GM18508 (cell line): Measurements from ENCODE around the gene TIGD1.

Experiments used
- ATAC-seq: cut with Tn5 transposase; IDR thresholded peaks from one replicate; pipeline ENCODE4 v1.9.1; 2021; ENCODE audit warnings: moderate number of reproducible peaks; ENCODE audit not compliant: insufficient read depth, unreplicated experiment

TIGD1 gene

DNA sequence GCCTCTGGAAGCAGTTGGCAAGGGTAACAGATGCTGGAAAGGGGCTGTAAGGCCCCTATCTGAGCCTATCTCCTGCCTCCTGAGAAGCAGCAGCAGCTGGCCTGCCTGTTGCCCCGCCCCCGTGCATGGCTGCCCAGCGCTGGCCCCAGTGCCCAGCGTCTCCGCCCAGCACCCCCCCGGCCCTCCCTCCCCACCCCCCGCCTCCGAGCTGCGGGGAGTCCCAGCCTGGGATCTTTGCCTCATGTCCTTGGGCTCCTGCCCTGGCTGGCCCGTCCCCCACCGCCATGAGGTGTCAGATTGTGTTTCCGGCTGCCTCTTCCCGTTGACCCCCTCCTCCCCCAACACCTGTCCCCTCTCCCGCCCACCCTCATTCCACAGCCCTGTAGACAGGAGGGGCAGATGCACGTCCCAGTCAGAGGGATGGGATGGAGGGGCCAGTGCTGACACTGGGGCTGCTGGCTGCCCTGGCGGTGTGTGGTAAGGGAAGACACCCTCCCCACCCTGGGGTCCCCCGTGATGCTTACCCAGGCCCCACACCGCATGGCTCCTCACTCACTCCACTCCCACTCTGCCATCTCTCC lies 24.5 kb downstream of the TIGD1 start, which contains the start of gene CHRND:
TSS of gene CHRND (plus strand) at position 370 of the 581 bp plus-strand sequence. CDS start at position 426, 56 bp downstream.
- ATAC-seq: no peak

DNA sequence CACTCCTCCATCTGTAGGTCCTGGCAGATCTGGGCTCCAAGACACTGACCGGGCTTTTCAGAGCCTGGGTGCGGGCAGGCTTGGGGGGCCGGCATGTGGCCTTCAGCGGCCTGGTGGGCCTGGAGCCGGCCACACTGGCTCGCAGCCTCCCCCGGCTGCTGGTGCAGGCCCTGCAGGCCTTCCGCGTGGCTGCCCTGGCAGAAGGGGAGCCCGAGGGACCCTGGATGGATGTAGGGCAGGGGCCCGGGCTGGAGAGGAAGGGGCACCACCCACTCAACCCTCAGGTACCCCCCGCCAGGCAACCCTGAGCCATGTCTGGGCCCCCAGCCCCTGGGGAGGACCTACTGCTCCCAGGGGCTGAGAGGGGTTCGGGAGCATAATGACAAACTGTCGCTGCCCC lies 25.2 kb downstream of the TIGD1 start:
- no peak for ATAC-seq

DNA sequence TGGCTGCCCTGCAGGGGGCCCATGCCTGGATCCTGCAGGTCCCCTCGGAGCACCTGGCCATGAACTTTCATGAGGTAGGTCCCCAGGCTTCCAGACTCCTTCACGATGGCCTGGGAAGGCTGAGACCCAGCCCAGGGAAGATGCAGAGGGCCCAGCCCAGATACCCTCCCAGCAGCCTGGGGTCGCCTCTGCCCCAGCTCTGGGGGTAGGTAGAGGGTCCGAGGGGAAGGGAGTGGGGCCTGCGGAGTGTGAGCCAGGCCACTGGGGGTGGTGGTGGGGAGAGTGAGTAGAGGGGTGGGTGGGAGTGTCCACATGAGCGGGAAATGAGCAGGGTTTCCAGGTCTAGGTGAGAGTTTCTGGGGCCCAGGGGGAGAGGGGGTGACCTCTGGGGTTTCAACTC lies 25.6 kb downstream of the TIGD1 start:
- ATAC-seq: no peak

- ATAC-seq: no peak
Measured at GRCh38 chr2:232523682-232524597, 26.4 kb downstream of the TIGD1 start.

DNA sequence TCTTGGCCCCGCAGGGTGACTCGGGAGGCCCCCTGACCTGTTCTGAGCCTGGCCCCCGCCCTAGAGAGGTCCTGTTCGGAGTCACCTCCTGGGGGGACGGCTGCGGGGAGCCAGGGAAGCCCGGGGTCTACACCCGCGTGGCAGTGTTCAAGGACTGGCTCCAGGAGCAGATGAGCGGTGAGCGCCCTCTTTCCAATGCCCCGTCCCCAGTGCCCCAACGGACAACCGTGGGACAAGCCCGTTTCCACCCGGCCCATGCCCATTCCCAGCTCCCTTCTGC lies 27.0 kb downstream of the TIGD1 start:
- ATAC-seq: no peak

- ATAC-seq: no peak
Measured at GRCh38 chr2:232522623-232523401, 27.5 kb downstream of the TIGD1 start.

DNA sequence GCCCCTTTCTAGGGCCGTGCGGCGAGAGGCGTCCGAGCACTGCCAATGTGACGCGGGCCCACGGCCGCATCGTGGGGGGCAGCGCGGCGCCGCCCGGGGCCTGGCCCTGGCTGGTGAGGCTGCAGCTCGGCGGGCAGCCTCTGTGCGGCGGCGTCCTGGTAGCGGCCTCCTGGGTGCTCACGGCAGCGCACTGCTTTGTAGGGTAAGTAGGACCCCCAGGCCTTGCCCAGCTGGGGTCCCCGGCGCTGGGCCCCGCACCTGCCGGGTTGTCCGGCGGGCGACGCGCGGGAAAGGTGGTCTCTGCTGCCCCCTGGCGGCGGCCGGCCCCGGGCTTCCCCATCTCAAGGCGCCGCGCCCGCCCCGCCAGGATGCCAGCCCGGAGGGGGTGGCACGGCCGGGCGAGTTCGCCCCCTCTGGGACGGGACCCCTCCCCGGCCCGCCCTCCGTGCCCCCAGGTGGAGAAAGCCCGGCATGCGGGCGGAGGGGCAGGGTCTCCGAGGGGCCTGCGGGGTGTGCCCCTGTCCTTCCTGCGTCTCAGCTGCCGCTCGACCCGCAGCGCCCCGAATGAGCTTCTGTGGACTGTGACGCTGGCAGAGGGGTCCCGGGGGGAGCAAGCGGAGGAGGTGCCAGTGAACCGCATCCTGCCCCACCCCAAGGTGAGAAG lies 28.3 kb downstream of the TIGD1 start:
- no peak for ATAC-seq

DNA sequence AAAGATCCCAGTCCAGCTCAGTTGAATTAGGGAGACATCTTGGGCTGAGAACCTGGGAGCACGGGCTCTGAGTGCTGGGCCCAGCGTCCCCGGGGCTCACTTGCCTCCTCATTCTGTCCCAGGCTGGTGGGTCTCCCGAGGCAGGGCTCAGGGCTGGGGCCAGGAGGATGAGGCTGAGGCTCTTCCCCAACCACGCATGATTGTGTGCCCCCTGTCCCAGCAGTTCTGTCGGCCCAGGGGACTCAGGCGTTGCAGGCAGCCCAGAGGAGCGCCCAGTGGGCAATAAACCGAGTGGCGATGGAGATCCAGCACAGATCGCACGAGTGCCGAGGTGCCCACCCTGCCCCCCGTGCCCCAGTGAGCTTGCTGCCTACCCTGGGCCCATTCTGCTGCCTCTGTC lies 29.3 kb downstream of the TIGD1 start:
- ATAC-seq: no peak

GRCh38 chr2:232520489-232520888 lies 29.9 kb downstream of the TIGD1 start:
- ATAC-seq: no peak

GRCh38 chr2:232519581-232520438 lies 30.5 kb downstream of the TIGD1 start, which contains the start of gene PRSS56:
PRSS56 (plus strand) TSS chr2:232520388; CDS start chr2:232520599, 211 bp downstream.
- ATAC-seq: no peak

DNA sequence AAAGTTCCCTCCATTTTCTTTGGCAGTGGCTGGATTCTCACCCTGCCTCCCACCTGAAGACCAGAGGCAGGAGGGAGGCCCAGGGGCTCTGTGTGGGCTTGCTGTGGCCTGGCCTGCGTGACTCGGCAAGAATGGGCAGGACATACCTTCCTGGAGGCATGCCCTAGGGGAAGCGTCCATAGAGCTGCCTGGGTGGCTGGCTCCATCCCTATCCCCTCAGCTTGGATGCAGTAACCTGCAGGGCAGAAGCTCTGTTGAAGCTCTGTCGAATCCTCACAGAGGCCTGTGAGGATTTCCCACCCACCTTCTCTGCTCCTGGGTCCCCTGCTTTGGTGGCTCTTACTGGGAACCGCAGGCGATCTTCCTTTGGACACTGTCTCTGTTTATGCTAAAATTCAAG lies 31.5 kb downstream of the TIGD1 start:
- ATAC-seq: no peak

GRCh38 chr2:232516551-232516950 lies 33.8 kb downstream of the TIGD1 start:
- ATAC-seq: no peak

DNA sequence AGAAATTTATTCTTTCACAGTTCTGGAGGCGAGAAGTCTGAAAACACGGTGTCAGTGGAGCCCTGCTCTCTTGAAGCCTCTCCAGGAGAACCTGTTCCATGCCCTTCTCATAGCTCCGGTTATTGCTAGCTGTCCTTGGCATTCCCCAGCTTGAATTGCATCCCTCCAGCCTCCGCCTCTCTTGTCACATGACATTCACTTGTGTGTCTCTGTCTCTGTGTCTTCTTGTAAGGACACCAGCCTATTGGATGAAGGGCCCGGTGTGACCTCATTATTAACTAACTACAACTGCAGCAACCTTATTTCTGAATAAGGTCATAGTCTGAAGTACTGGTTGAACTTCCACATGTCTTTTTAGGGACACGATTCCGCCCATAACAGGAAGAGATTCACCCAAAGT lies 34.7 kb downstream of the TIGD1 start:
- no peak for ATAC-seq

DNA sequence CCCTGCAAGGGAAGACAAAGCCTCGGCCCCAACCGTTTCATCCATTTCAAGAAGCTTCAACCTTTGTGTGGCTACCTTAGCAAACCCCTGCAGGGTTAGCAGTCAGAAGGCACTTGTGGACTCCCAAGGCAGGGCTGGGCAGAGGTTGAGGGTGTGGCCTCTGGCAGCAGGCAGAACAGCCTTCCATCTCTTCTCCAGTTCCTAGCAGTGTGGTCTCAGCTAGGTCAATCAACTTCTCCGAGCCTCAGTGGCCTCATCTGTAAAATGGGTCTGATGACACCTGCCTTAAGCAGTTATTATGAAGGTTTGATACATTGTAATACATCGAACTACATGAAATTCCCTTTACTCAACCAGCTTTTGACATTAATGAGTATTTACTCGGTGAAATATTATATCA lies 37.0 kb downstream of the TIGD1 start:
- no peak for ATAC-seq

DNA sequence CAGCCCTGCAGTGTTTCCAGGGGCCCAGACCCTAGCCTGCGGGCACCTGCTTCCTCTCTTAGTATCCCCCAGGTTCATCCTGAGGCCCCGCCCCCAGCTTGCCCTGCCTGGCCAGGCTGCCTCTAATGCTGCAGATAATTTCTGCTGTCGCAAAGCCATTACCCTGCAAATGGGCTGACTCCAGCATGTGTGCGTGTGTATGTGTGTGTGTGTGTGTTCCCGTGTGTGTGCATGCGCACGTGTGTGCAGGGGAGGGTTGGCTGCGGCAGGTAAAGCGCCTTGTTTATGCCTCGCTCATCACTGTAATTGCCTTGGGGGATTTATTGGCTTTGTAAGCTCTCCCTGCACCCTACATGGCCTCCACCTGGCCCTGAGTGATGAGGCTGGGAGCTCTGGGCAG lies 37.8 kb downstream of the TIGD1 start:
- no peak for ATAC-seq

GRCh38 chr2:232511336-232511890 lies 38.9 kb downstream of the TIGD1 start:
- ATAC-seq: no peak

DNA sequence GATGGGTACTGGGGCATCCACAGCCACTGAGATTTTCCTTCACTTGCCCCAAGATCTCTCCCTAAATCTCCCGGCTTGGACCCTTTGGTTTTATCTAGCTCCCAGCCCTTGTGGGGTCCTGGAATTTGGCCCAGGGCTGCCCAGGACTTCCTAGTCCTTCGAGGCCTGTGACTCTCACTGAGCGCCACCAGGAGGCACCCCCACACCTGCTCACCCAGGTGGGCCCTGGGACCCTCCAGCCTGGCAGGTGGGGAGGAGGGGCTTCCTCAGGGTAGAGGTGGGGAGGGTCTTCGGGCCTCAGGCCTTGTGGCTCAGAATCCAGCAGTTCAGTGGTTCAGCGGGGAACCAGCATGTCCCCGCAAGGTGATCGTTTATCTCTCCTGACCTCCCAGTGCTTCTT lies 42.1 kb downstream of the TIGD1 start:
- ATAC-seq: no peak

DNA sequence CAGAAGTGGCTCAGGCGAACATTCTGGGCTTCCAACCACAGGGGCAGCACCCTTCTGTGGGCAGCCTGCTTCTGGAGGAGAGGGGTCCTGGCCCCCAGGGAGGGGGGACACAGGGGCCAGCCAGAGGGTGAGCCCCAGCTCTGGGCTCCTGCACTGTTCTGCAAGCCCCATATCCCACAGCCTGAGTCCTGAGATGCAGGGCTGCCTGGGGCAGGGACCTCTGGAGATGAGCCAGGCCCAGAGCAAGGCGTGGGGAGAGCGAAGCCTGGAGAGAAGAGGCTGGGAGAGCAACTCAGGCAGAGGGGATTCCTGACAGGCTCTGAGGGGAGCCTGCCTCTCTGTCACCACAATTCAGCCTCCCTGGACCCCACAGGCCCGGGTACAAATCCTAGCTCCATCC lies 43.6 kb downstream of the TIGD1 start:
- no peak for ATAC-seq

DNA sequence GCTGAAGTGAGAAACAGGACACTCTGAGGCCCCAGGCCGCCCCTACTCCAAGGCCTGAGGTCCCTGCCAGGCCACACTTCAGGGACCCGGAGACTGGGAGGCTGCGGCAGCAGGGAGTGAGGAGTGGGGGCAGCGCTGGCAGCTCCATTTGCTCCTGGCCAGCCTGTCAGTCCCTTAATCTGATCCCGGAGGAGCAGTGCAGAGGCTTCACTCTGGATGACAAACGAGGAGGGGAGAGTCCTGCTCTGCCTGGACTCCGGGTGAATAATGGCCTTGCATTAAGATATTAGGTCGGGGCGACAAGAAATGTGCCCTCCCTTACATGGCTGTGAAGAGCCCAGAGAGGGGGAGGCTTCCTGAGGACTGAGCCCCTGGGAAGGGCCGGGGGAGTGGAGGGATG lies 44.5 kb downstream of the TIGD1 start:
- ATAC-seq: no peak
